MM.1S (cell line): ENCODE results near the gene MIA2.

Experiments
- CTCF ChIP-seq: fragments of 300-600 bp; sonication (generic); IDR thresholded peaks from 2 replicates; pipeline ENCODE4 v1.5.1; 2016; ENCODE audit warnings: antibody characterized with exemption, low read length, mixed read lengths
- EZH2phosphoT487 ChIP-seq: fragments of 300-600 bp; sonication (generic); IDR thresholded peaks from 2 replicates; pipeline ENCODE4 v1.6.1; 2018; ENCODE audit warnings: antibody characterized with exemption, low read length

GRCh38 chr14:39318574-39318973 lies 84.9 kb downstream of the MIA2 start:
- TF ChIP-seq CTCF (no peak), EZH2phosphoT487 (no peak)
